IMR-90 (cell line): ENCODE results near the gene PVALEF. TPM values are rescaled to one million over a fixed set of nuclear protein-coding genes. Genes with fewer than 3 reads are reported as not detected.

Experiments
- ATAC-seq: fragments of 200-7000 bp; cut with Tn5 transposase; 2 replicates; pipeline ENCODE4 v1.9.1; 2020; ENCODE audit warnings: low read depth, mild to moderate bottlenecking, moderate library complexity
- BruUV-seq: library from RNA; stranded (reverse); fragments of 400-500 nt; replicated peaks from 2 replicates; lab custom pipeline; 2021; lab: Mats Ljungman, UMichigan
- CTCF ChIA-PET: fragments of 300-600 bp; formaldehyde crosslinking; extraction: SDS; loops from one replicate; lab custom pipeline; 2021; ENCODE audit warnings: antibody characterized with exemption; lab: Yijun Ruan, JAX
- POLR2A ChIA-PET: fragments of 300-600 bp; sonication (Branson Sonifier 250); formaldehyde crosslinking; loops from one replicate; lab custom pipeline; 2022; ENCODE audit warnings: antibody characterized with exemption; ENCODE audit not compliant: unreplicated experiment; lab: Charles Lee
- DNase-seq: peaks from one replicate; pipeline ENCODE4 v3.0.0; 2013
- H2AFZ ChIP-seq: replicated peaks from 2 replicates; pipeline ENCODE3; 2013; ENCODE audit warnings: low read length, mild to moderate bottlenecking; ENCODE audit not compliant: poor library complexity
- H2AK5ac ChIP-seq: 2 replicates; pipeline ENCODE4 v1.6.1; 2013; ENCODE audit warnings: low read depth, low read length, inconsistent platforms
- H2AK9ac ChIP-seq: replicated peaks from 2 replicates; pipeline ENCODE3; 2013; ENCODE audit warnings: mild to moderate bottlenecking, low read depth, low read length, moderate library complexity; ENCODE audit not compliant: poor library complexity
- H2BK120ac ChIP-seq: 2 replicates; pipeline ENCODE4 v1.6.1; 2013; ENCODE audit warnings: low read depth, low read length, inconsistent platforms
- H2BK15ac ChIP-seq: 3 replicates; pipeline ENCODE4 v1.6.1; 2013; ENCODE audit warnings: low read depth, low read length, inconsistent platforms
- H2BK20ac ChIP-seq: 2 replicates; pipeline ENCODE4 v1.6.1; 2013; ENCODE audit warnings: low read depth, mild to moderate bottlenecking, inconsistent platforms, low read length, moderate library complexity
- H2BK5ac ChIP-seq: 2 replicates; pipeline ENCODE4 v1.6.1; 2013; ENCODE audit warnings: mild to moderate bottlenecking, low read depth, low read length, inconsistent platforms; ENCODE audit not compliant: poor library complexity, severe bottlenecking
- H3K14ac ChIP-seq: replicated peaks from 2 replicates; pipeline ENCODE4 v1.6.1; 2013; ENCODE audit warnings: low read depth, low read length, inconsistent platforms
- H3K18ac ChIP-seq: 2 replicates; pipeline ENCODE4 v1.6.1; 2013; ENCODE audit warnings: low read depth, low read length, control low read depth
- H3K23ac ChIP-seq: 2 replicates; pipeline ENCODE4 v1.6.1; 2013; ENCODE audit warnings: low read depth, low read length, inconsistent platforms
- H3K27ac ChIP-seq: 2 replicates; pipeline ENCODE4 v1.5.1; 2013; ENCODE audit warnings: mild to moderate bottlenecking, control low read depth, low read length; ENCODE audit not compliant: insufficient read depth
- H3K27me3 ChIP-seq: 2 replicates; pipeline ENCODE4 v1.6.1; 2013; ENCODE audit warnings: low read length; ENCODE audit not compliant: control insufficient read depth, insufficient read depth
- H3K36me3 ChIP-seq: 2 replicates; pipeline ENCODE4 v1.6.1; 2013; ENCODE audit warnings: low read length, mixed read lengths; ENCODE audit not compliant: control insufficient read depth, insufficient read depth
- H3K4ac ChIP-seq: 2 replicates; pipeline ENCODE4 v1.6.1; 2013; ENCODE audit warnings: low read depth, low read length, inconsistent platforms
- H3K4me1 ChIP-seq: 2 replicates; pipeline ENCODE4 v1.6.1; 2013; ENCODE audit warnings: low read length, mixed read lengths; ENCODE audit not compliant: control insufficient read depth, insufficient read depth
- H3K4me2 ChIP-seq: 2 replicates; pipeline ENCODE4 v1.6.1; 2013; ENCODE audit warnings: low read depth, mild to moderate bottlenecking, control low read depth, low read length, moderate library complexity
- H3K4me3 ChIP-seq: 2 replicates; pipeline ENCODE4 v1.5.1; 2013; ENCODE audit warnings: low read depth, mild to moderate bottlenecking, control low read depth, low read length, moderate library complexity; ENCODE audit not compliant: insufficient read depth
- H3K56ac ChIP-seq: 2 replicates; pipeline ENCODE4 v1.6.1; 2013; ENCODE audit warnings: low read length, inconsistent platforms; ENCODE audit not compliant: insufficient read depth; ENCODE audit errors: extremely low read depth
- H3K79me1 ChIP-seq, 2 experiments: 2 replicates each; pipeline ENCODE4 v1.6.1; 2013; ENCODE audit warnings: low read length in 2 of 2, inconsistent platforms in 1 of 2, low read depth in 1 of 2
- H3K9ac ChIP-seq: 2 replicates; pipeline ENCODE4 v1.6.1; 2013; ENCODE audit warnings: low read depth, low read length, control low read depth
- H3K9me1 ChIP-seq: 2 replicates; pipeline ENCODE4 v1.6.1; 2013; ENCODE audit warnings: low read length, inconsistent platforms; ENCODE audit not compliant: insufficient read depth
- H3K9me3 ChIP-seq: 2 replicates; pipeline ENCODE4 v1.6.1; 2013; ENCODE audit warnings: low read length; ENCODE audit not compliant: control insufficient read depth, insufficient read depth
- H4K20me1 ChIP-seq: 2 replicates; pipeline ENCODE4 v1.6.1; 2013; ENCODE audit warnings: low read length, inconsistent platforms; ENCODE audit not compliant: insufficient read depth
- H4K5ac ChIP-seq: 2 replicates; pipeline ENCODE4 v1.6.1; 2013; ENCODE audit warnings: mild to moderate bottlenecking, low read depth, low read length, control low read depth
- H4K8ac ChIP-seq, 2 experiments: 2 replicates each; pipeline ENCODE4 v1.6.1; 2013; ENCODE audit warnings: low read depth in 2 of 2, low read length in 2 of 2, control low read depth in 1 of 2, inconsistent platforms in 1 of 2
- H4K91ac ChIP-seq: 2 replicates; pipeline ENCODE4 v1.6.1; 2013; ENCODE audit warnings: low read depth, low read length, inconsistent platforms; ENCODE audit not compliant: insufficient read depth
- CTCF ChIP-seq: conservative IDR thresholded peaks from 2 replicates; pipeline ENCODE4 v1.5.1; 2012; ENCODE audit warnings: mild to moderate bottlenecking, low read depth, low read length, improper control_type of control experiment
- ELK1 ChIP-seq: fragments of 150-350 bp; IDR thresholded peaks from 2 replicates; pipeline ENCODE4 v1.6.1; 2016; ENCODE audit warnings: low read depth, mild to moderate bottlenecking, low read length, moderate library complexity, borderline replicate concordance
- MAZ ChIP-seq: IDR thresholded peaks from 2 replicates; pipeline ENCODE4 v1.6.1; 2012; ENCODE audit warnings: low read depth, mild to moderate bottlenecking, low read length, improper control_type of control experiment, moderate library complexity, borderline replicate concordance
- POLR2A ChIP-seq: IDR thresholded peaks from 2 replicates; pipeline ENCODE4 v1.6.1; 2012; ENCODE audit warnings: mild to moderate bottlenecking, low read depth, low read length
- SMC3 ChIP-seq: fragments of 150-350 bp; IDR thresholded peaks from 2 replicates; pipeline ENCODE4 v1.6.1; 2016; ENCODE audit warnings: low read depth, mild to moderate bottlenecking, antibody characterized with exemption, low read length, moderate library complexity
- USF2 ChIP-seq: fragments of 150-350 bp; IDR thresholded peaks from 2 replicates; pipeline ENCODE4 v1.6.1; 2017; ENCODE audit warnings: mild to moderate bottlenecking, antibody characterized with exemption, low read length, low read depth
- WGBS, 2 experiments: methylation state at CpG; one replicate each; pipeline versions ENCODE4 v1.1.5 to v1.1.7; 2013; ENCODE audit warnings: missing lambda C conversion rate in 2 of 2; ENCODE audit not compliant: insufficient read length in 1 of 2; ENCODE audit errors: extremely low coverage in 2 of 2; 5-methylcytosine and 5-hydroxymethylcytosine counted together
- dilution Hi-C: fragments of 300-500 bp; cut with HindIII; formaldehyde crosslinking; loops from one replicate; pipeline ENCODE4 v1.14.3; 2018; ENCODE audit warnings: low sequenced_read_pairs; ENCODE audit not compliant: unreplicated experiment
- in situ Hi-C: fragments of 300-500 bp; cut with MboI; formaldehyde crosslinking; loops from 3 replicates; pipeline ENCODE4 v1.14.3; 2019; ENCODE audit warnings: low sequenced_read_pairs, inconsistent platforms, mixed read lengths
- intact Hi-C: fragments of 100-400 bp; cut with micrococcal nuclease; formaldehyde crosslinking; loops from 2 replicates; pipeline ENCODE4 v1.10.0; 2022
- polyA plus RNA-seq, 3 experiments: library from polyadenylated mRNA; depleted of rRNA; stranded (reverse); fragments of >200 nt; gene quantifications; 2 replicates each; pipeline ENCODE4 v1.2.3, GENCODE V29; 2012; ENCODE audit warnings: low replicate concordance in 1 of 3
- total RNA-seq: library from RNA; depleted of rRNA; stranded (reverse); fragments of >200 nt; gene quantifications from 2 replicates; pipeline ENCODE4 v1.2.3, GENCODE V29; 2012

PVALEF gene
- total and polyA plus RNA-seq, 2 of the 4 experiments (the other 2 are of a cell fraction): not detected

GRCh38 chr17:81187586-81188490, 22.5 kb downstream of the PVALEF start:
- Histone ChIP-seq H3K18ac (no peak overlapping the region), H3K4me3 (no peak overlapping the region), H3K9ac (no peak overlapping the region), H2BK120ac (no peak overlapping the region), H3K23ac (no peak overlapping the region), H4K20me1 (no peaks in the 10 kb centered on the region), H2BK20ac (no peak overlapping the region), H2AFZ (no peak overlapping the region), H3K27me3 (peaks cover 6% of the 10 kb centered on the region; the same call in 1 of the 2 replicates), H3K4me1 (no peaks in the 10 kb centered on the region), H3K4ac (no peak overlapping the region), H2BK15ac (no peak overlapping the region), H2AK5ac (no peak overlapping the region), H3K36me3 (peaks cover 6% of the 10 kb centered on the region; the same call in 1 of the 2 replicates), H4K8ac (no peak overlapping the region), H3K79me1 (no peaks in the 10 kb centered on the region), H2AK9ac (no peak overlapping the region), H3K9me1 (no peaks in the 10 kb centered on the region), H3K14ac (no peak overlapping the region), H3K27ac (no peak overlapping the region), H3K56ac (no peak overlapping the region), H4K91ac (no peak overlapping the region), H2BK5ac (no peak overlapping the region), H4K5ac (no peak overlapping the region), H3K4me2 (no peak overlapping the region), H3K9me3 (no peaks in the 10 kb centered on the region)
- no TSS peak for BruUV-seq
- in situ Hi-C loops: no loop called here
- intact Hi-C loops: no loop called here
- DNase-seq (no peak), ATAC-seq (no peak)
- ChIA-PET POLR2A (interaction anchor here (0.6 kb wide), 1 partner anchor 107 kb away, joined by 18 read pairs; the partner anchor contains the start of gene SLC38A10), CTCF (no interaction called here)
- TF ChIP-seq ELK1 (no peak), POLR2A (no peak), SMC3 (no peak), USF2 (no peak), CTCF (no peak), MAZ (no peak)
- dilution Hi-C loops: no loop called here
- 90% methylated on average over 15 of the region's 26 CpGs; no CpG with 5 or more reads in 1 of the 2 experiments for WGBS, 2 experiments
